Measurements from ENCODE around the gene KCNJ15.

- TF ChIP-seq POLR2AphosphoS5 (IDR thresholded peaks at IDR 0.05; ENCODE audit: low read depth, low read length) (no peak), POLR2A (IDR thresholded peaks at IDR 0.05; ENCODE audit: low read depth, low read length) (no peak), TAF1 (IDR thresholded peaks at IDR 0.05; ENCODE audit: borderline replicate concordance, low read depth, low read length) (no peak)
These were observed 83.3 kb downstream of the KCNJ15 start for GRCh38 chr21:38340131-38340530.
